Epithelial cell of prostate (primary cell): ENCODE results near the gene SORL1.
"Not testable (repeated sequence)": the region's sequence is repeated elsewhere in the genome, so short reads cannot be mapped to it uniquely, and the experiment has no call there.

Experiments
- DNase-seq: peaks from one replicate; pipeline ENCODE4 v3.0.0-alpha.2; 2011; ENCODE audit warnings: low read depth, low spot score
- H3K27ac ChIP-seq: fragments of 450-650 bp; 2 replicates; pipeline ENCODE4 v1.5.1; 2017; ENCODE audit warnings: mild to moderate bottlenecking

Gene SORL1

DNA sequence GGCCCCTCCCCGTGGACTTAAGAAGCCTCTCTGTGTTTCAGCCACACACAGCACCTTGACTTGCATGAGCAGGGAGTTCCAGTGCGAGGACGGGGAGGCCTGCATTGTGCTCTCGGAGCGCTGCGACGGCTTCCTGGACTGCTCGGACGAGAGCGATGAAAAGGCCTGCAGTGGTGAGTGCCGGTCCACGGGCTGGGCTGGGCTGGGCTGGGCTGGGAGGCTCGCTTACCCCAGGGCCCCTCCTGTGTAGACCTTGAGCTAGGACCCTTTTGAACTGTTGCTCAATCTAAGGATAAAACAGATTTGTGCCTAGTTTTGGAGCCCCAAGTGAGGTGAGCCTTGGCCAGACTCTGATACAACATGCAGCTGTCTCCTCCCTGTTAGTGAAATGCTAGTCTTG is 152.0 kb downstream of the SORL1 start:
- H3K27ac ChIP-seq, result no peak overlapping the region
- no peak for DNase-seq

- DNase-seq, result no peak
- H3K27ac ChIP-seq, result no peak overlapping the region
Observed at GRCh38 chr11:121606354-121606753, 154.2 kb downstream of the SORL1 start.

DNA sequence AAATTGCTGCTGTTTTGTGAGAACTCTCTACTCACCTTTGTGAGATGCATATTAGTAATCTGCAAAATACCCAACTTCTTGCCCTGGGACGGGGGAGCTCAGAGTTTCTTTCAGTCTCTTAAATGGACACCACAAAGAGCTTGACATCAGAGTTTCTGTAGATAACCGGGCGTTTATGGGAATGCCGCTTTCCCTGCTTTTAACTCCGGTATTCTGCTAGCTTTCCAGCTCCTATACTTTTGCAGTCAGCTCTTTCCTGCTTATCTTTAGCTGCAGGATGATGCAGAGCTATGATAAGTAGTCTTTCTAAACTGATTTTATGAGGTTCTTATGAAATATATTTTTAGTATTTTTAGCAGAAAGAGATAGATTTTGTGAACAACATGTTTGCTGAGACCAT is 155.2 kb downstream of the SORL1 start:
- no peak overlapping the region for H3K27ac ChIP-seq
- DNase-seq, result no peak

- no peak for DNase-seq
- H3K27ac ChIP-seq, result no peak overlapping the region
Observed at GRCh38 chr11:121608545-121609098, 156.5 kb downstream of the SORL1 start.

DNA sequence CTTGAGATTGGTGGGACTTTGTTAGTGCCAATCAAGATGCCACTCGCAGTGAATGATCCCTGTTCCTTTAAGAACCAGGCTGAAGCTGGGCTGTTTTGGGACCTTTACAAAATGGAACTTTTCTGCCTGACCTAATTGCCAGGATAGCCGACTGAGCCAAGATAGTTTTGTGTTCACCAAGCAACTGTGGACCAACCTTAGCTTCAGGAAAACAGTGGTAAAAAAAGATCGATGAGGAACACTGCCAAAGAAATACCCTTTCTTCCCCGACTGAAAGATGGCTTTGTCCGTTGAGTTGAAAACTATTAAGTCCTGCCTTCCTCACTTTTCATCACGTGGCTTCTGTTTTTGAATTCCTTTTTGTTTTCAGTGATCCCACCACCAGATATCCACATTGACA is 158.6 kb downstream of the SORL1 start:
- H3K27ac ChIP-seq, result no peak overlapping the region
- no peak for DNase-seq

DNA sequence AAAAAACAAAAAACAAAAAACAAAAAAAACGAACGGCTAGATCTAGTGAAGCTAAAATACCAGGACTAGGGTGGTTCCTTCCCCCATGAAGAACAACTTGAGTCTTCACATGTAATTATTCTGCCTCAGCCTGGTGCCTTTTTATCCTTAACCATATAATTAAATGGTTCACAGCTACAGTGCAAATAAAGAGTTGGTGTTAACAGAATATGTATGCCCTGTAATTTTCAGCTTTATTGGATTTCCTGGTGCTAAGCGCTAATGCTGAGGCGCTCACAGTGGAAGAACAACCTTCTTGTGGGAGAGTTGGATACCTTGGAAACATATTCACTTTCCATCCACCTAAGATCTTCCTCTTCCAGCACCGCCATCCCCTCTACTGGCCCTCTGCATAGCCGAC is 159.1 kb downstream of the SORL1 start:
- H3K27ac ChIP-seq, result no peak overlapping the region
- no peak for DNase-seq

GRCh38 chr11:121613724-121614123 is 161.6 kb downstream of the SORL1 start:
- no peak for DNase-seq
- no peak overlapping the region for H3K27ac ChIP-seq

DNA sequence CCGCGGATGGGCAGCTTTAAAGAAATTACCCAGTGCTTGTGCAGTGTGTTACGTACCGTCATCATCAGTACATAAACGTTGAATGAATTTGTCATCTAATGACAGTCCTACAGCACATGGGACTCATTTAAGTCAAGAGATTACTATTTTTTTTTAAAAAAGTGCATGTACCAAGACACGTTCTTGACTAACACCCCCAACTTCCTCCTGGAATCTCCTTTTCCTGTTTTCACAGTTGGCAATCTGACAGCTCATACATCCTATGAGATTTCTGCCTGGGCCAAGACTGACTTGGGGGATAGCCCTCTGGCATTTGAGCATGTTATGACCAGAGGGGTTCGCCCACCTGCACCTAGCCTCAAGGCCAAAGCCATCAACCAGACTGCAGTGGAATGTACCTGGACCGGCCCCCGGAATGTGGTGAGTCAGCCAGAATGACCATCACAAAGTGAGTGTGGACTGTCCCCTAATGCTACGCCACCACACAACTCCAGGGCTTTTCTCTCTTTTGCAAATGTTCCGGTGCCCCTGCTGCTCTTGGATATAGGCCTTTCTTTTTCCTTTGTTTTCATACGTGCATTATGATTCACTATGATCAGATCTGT is 162.6 kb downstream of the SORL1 start:
- no peak for DNase-seq
- H3K27ac ChIP-seq, result peak overlapping the region; percentile 19

DNA sequence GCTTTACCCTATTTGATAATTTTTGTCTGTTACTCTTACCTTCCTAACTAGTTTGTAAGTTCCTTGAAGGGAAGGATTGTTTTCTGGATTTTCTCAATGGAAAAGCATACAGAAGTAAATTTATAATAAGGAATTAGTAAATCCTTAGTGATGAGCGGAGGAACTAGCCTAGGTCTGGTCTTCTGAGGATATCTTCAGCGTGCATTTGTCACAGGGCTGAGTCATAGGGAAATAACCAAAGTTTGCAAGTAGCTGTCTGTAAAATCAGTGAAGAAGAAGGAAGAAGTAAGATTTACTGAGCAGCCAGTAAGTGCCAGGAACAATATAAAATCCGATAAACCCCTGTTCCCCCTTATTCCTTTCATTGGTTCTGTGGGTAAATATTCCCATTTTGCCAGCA is 163.4 kb downstream of the SORL1 start:
- H3K27ac ChIP-seq, result peak overlapping the region; percentile 19
- no peak for DNase-seq

DNA sequence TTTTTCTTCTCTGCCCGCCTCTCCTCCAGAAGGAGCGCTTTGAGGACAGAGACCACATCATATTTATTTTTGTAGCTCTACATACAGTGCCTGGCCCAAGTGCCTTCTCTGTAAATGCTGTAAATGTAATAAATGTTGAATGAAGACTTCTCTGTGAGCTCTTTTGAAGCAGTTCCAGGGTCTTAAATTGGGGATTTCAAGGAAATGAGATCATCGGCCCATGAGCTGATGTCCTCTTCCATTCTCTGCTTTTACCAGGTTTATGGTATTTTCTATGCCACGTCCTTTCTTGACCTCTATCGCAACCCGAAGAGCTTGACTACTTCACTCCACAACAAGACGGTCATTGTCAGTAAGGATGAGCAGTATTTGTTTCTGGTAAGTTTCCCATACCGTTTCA is 166.4 kb downstream of the SORL1 start:
- H3K27ac ChIP-seq, result no peak overlapping the region
- no peak for DNase-seq

DNA sequence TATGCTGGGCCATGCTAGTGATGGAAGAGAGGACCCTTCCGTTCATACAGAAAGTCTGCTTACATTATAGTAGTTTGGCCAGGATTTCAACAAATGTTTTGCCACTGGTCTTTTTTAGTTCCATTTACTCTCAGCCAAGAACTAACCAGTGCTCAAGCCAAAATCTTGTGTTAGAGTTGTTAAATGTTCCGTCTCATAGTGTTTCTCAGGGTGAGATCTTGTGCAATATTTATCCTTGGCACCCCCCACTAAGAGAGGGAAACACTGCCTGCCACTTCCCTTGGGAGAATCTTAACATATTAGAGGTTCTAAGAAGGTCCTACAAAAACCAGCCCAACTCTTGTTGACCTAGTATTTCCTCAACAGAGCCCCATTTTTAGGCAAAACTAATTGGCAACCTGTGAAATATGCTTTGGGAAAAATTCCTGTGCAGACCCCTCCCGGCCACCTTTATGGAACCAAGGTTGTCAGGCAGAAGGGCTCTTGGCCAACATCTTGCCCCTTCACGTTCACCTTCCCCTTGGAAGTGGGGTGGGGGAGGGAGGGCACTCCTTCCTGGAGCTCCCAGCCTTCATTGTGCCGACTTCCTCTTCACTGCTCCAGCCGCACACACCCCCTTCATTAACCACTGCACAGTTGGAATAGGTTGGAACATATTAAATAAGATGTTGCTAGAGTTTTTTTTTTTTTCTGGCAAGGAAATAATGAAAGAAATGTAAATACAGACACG is 173.8 kb downstream of the SORL1 start:
- no peak for DNase-seq
- peak overlapping the region; percentile 19 for H3K27ac ChIP-seq

GRCh38 chr11:121626507-121626875 is 174.4 kb downstream of the SORL1 start:
- H3K27ac ChIP-seq, result peak overlapping the region; percentile 19
- no peak for DNase-seq

- no peak for DNase-seq
- peak overlapping the region; percentile 19 for H3K27ac ChIP-seq
Observed at GRCh38 chr11:121626980-121627379, 174.9 kb downstream of the SORL1 start.

DNA sequence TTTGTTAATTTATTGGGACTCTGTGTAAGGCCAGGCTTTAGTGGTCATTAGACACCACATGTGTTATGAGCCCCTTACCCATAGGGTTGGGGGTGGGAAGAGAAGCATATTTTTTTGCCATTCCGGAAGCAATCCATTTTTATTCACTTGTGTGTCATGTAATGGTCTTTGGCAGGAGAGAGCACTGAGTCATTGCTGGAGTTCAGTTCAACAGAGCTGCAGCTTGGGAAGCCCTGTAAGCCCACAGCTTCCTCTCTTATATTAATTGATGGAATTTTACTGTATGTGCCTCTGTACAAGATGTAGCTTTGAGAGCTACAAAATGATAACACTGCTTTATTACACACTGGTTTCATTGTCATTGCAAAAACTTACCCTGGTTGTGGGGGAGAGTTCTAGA is 177.9 kb downstream of the SORL1 start:
- no peak overlapping the region for H3K27ac ChIP-seq
- no peak for DNase-seq

DNA sequence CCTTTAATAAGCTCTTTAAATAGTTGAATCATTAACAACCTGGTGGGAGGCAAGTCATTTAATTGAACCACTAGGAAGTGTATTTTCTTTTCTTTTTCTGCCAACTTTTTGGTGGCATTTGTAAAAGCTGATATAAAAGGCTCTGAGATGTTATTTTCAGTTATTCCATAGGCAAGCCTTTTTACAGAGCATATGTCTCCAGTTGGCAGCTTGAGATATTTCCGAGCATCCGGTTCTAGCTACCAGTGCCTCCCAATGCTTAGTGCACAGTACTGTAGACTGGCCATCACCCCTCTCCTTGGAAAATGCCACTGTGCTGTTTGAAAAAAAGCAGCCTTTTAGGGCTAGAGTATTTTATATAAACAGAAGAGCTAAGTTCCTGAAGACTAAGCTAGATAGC is 179.3 kb downstream of the SORL1 start:
- H3K27ac ChIP-seq, result no peak overlapping the region
- DNase-seq, result no peak

DNA sequence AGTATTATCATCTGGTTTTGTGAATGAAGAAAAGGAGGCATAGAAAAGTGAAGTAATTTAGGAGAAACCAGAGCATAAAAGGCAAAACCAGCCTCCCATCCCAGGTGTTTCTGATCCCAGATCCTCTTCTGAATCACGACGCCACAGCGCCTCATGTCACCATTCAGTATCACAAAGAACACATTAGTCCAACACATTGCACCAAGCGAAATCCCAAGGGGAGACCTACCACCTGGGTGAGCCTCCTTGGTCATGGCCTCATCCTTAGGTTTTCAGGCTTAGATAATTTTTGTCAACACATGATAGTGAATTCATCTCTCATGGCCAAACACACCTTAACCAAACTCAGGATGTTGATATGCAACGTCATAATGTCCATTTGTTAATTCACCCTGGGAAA is 182.2 kb downstream of the SORL1 start:
- DNase-seq, result no peak
- peak overlapping the region; percentile 8 for H3K27ac ChIP-seq

DNA sequence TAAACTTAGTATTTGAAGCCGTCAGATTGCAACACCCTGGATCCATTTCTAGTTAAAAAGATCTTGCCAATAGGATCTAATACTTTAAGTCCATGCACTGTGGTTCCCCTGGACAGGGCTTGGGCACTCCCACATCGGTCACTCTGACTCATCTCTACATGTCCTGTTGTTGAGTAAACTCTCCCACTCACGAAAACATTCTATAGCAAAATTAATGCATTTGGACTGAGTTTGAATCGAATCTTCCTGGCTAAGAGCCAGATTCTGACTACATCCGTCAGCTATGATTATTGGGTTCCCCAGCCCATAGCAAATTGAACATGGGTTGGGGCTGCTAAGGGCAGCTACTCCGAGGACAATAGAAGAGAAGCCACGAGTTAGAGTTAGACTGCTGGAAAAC is 182.8 kb downstream of the SORL1 start:
- H3K27ac ChIP-seq, result peak overlapping the region; percentile 8

GRCh38 chr11:121636081-121636799 is 184.1 kb downstream of the SORL1 start:
- DNase-seq, result no peak

More for the DNA sequence above, 182.8 kb downstream of the SORL1 start:
- DNase-seq, result no peak

DNA sequence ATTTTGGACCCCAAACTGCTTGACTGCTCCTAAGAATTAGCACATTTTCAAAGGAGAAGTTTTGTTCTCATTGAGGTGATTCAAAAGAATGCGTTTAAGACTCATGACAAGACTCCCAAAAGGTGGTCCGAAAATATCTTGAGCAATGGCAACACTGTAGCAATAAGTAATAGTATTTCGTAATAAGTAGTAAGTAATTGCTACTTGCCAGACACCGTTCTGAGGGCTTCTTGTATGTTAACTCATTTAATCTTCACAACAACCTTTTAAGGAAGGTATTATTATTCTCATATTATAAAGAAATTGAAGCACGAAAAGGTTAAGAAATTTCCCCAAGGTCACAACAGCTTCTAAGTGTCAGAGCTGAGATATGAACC is 184.7 kb downstream of the SORL1 start:
- no peak overlapping the region for H3K27ac ChIP-seq
- no peak for DNase-seq

More at GRCh38 chr11:121636081-121636799, 184.1 kb downstream of the SORL1 start:
- H3K27ac ChIP-seq, result no peak overlapping the region

- H3K27ac ChIP-seq, DNase-seq: not testable (repeated sequence)
Observed at GRCh38 chr11:121637587-121637986, 185.5 kb downstream of the SORL1 start.

DNA sequence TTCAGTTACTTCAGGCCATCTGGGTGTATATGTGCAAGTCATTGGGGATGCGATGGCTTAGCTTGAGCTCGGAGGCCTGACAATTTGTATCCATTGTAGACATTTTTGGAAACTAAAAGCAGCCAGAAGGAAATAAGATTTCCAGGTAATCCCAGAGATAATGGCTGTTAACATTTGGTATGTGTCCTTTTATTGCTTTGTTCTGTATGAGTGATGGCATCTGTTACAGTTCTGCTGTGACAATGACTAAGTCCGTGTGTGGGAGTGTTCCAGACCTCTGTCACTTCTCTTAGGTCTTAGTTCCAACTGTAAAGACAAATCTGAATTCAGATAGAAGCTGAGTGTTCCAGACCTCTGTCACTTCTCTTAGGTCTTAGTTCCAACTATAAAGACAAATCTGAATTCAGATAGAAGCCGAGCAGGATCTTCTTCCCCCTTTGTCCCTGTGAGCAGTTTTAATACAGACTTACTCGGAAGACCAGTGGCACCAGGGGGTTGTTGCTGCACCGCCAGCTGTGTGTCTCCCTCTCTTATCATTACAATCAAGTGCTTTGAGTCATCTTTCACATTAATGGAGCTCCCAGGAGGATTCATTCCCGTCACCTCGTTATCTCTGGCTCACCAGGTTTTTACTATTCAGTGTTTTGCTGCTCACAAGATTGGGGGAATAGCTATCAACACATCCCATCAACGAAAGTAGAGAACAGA is 191.5 kb downstream of the SORL1 start:
- no peak for DNase-seq

More for the DNA sequence above, 191.5 kb downstream of the SORL1 start:
- H3K27ac ChIP-seq, result no peak overlapping the region
